Neutrophil (primary cell): ENCODE measurements around the gene GLRA1.

ENCODE experiments used
- H3K27ac ChIP-seq: fragments of 200-600 bp; sonication (generic); 2 replicates; pipeline ENCODE4 v1.5.1; 2016; ENCODE audit warnings: mild to moderate bottlenecking, moderate library complexity
- H3K27me3 ChIP-seq: fragments of 200-600 bp; sonication (generic); 2 replicates; pipeline ENCODE4 v1.6.0; 2016; ENCODE audit warnings: mild to moderate bottlenecking
- H3K36me3 ChIP-seq: fragments of 200-600 bp; sonication (generic); 2 replicates; pipeline ENCODE4 v1.5.1; 2017
- H3K4me1 ChIP-seq, 2 experiments: fragments of 200-600 bp in 1 of 2; sonication (generic) in 1 of 2; 1 replicate in 1 of 2; 2 replicates in 1 of 2; pipeline versions ENCODE4 v1.5.1 to v1.6.1; 2013 to 2016; ENCODE audit warnings: low read depth in 1 of 2, low read length in 1 of 2, mild to moderate bottlenecking in 1 of 2, moderate library complexity in 1 of 2; ENCODE audit not compliant: control insufficient read depth in 1 of 2, insufficient read depth in 1 of 2
- H3K4me3 ChIP-seq, 2 experiments: fragments of 200-600 bp in 1 of 2; sonication (generic) in 1 of 2; 1 replicate in 1 of 2; 2 replicates in 1 of 2; pipeline ENCODE4 v1.5.1; 2013 to 2016; ENCODE audit warnings: low read depth in 1 of 2, low read length in 1 of 2, mild to moderate bottlenecking in 1 of 2, moderate library complexity in 1 of 2
- H3K9me3 ChIP-seq: fragments of 200-600 bp; sonication (generic); 2 replicates; pipeline ENCODE4 v1.5.1; 2016
- TF ChIP-seq, protein P1 (sequence below): fragments of 200-600 bp; sonication (generic); IDR thresholded peaks from 2 replicates; pipeline ENCODE4 v1.5.1; 2016; ENCODE audit warnings: antibody characterized with exemption

The GLRA1 gene

DNA sequence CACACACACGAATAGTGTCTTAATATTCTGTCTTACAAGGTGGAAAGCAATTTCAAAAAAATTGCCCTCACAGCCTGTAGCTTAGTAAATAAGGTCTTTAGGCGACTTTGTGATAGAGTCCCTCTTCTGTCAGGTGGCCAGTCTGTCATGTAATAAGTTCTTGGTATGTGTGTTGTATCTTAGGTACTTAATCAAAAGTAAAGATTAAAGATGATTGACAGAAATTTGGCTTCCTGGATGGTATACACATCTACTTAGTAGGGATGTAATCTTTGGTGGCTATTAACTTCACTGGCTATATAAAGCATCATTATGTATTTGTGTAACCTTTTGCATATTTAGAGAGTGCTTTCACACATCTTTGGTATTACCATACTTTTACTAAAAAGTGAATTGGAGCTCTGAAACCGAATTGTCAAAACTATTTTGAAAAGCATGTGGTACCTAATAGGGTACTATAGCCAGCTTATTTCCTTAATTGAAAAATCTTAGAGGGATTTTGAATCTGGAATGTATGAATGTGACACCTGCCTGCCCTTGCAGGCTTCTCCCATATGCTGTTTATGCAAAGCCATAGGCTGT lies 149.5 kb downstream of the GLRA1 start:
- Histone ChIP-seq H3K27ac (no peak overlapping the region), H3K27me3 (no peaks in the 10 kb centered on the region)

GRCh38 chr5:151773951-151774350 lies 150.7 kb downstream of the GLRA1 start:
- Histone ChIP-seq H3K27me3 (no peaks in the 10 kb centered on the region), H3K27ac (peak overlapping the region; percentile 96), H3K36me3 (no peaks in the 10 kb centered on the region), H3K9me3 (no peaks in the 10 kb centered on the region), H3K4me3 (no peak overlapping the region), H3K4me1 (peaks cover 41 to 43% of the 10 kb centered on the region in 2 experiments)
- TF ChIP-seq, protein P1, sequence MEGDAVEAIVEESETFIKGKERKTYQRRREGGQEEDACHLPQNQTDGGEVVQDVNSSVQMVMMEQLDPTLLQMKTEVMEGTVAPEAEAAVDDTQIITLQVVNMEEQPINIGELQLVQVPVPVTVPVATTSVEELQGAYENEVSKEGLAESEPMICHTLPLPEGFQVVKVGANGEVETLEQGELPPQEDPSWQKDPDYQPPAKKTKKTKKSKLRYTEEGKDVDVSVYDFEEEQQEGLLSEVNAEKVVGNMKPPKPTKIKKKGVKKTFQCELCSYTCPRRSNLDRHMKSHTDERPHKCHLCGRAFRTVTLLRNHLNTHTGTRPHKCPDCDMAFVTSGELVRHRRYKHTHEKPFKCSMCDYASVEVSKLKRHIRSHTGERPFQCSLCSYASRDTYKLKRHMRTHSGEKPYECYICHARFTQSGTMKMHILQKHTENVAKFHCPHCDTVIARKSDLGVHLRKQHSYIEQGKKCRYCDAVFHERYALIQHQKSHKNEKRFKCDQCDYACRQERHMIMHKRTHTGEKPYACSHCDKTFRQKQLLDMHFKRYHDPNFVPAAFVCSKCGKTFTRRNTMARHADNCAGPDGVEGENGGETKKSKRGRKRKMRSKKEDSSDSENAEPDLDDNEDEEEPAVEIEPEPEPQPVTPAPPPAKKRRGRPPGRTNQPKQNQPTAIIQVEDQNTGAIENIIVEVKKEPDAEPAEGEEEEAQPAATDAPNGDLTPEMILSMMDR: no peak

More for the DNA sequence above, 149.5 kb downstream of the GLRA1 start:
- peaks cover 33 to 35% of the 10 kb centered on the region in 2 experiments for H3K4me1 ChIP-seq
- no peak overlapping the region for H3K4me3 ChIP-seq
- H3K36me3 ChIP-seq: no peaks in the 10 kb centered on the region
- H3K9me3 ChIP-seq: no peaks in the 10 kb centered on the region
- TF ChIP-seq, protein P1: no peak

DNA sequence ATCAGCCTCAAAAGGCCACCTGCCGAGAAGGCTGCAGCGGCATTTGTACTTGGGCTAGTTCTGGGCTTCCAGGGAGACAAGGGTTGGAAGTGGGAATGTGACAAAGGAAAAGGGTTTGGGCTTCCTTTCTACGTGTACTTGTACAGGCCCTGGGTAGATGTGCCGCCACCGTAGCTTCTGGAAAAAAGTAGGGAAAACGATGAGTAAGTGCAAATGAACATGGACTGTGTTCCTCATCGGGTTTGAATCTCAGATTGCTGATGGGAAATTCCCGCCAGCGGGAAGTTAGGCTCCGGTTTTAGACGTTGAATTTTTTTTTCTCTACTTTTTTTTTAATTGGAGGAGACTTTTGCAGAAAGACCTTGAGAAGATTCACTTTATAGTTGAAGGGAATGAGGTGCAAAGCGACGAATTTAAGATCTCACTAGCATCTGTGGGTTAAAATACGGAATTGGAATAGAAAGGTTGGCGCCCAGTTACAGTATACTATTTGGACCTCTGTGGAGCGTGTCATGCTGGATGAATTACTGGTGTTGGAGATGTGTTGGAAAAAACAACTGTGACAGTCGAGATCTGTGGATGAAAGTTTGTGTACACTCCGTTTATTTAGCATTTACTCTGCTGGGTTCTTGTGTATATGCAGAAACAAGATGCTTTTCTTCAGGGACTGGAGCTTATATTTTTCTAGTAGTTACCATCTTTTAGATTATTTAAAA lies 151.6 kb downstream of the GLRA1 start:
- peak overlapping the region; percentile 83 to 91 for H3K4me3 ChIP-seq
- TF ChIP-seq, protein P1: no peak
- H3K9me3 ChIP-seq: no peaks in the 10 kb centered on the region
- H3K4me1 ChIP-seq: peaks cover 41 to 43% of the 10 kb centered on the region in 2 experiments
- no peaks in the 10 kb centered on the region for H3K36me3 ChIP-seq
- peak overlapping the region; percentile 96 for H3K27ac ChIP-seq
- no peaks in the 10 kb centered on the region for H3K27me3 ChIP-seq
